ENCODE data around the gene GINS2.

DNA sequence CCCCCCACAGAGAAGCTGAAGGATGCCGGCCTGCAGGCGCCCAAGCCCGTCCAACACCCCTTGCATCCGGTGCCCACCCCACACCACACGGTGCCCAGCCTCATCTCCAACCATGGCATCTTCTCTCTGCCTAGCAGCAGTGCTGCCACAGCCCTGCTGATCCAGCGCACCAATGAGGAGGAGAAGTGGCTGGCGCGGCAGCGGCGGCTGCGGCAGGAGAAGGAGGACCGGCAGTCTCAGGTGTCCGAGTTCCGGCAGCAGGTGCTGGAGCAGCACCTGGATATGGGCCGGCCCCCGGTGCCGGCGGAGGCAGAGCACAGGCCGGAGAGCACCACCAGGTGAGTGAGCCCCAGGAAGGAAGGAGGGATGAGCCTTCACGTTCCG is 31.5 kb downstream of the GINS2 start:
- TF ChIP-seq, protein P1, sequence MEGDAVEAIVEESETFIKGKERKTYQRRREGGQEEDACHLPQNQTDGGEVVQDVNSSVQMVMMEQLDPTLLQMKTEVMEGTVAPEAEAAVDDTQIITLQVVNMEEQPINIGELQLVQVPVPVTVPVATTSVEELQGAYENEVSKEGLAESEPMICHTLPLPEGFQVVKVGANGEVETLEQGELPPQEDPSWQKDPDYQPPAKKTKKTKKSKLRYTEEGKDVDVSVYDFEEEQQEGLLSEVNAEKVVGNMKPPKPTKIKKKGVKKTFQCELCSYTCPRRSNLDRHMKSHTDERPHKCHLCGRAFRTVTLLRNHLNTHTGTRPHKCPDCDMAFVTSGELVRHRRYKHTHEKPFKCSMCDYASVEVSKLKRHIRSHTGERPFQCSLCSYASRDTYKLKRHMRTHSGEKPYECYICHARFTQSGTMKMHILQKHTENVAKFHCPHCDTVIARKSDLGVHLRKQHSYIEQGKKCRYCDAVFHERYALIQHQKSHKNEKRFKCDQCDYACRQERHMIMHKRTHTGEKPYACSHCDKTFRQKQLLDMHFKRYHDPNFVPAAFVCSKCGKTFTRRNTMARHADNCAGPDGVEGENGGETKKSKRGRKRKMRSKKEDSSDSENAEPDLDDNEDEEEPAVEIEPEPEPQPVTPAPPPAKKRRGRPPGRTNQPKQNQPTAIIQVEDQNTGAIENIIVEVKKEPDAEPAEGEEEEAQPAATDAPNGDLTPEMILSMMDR (IDR thresholded peaks at IDR 0.05) = no peak
- no peak for TF ChIP-seq POLR2A (IDR thresholded peaks at IDR 0.05)

All from vagina (tissue), 2 donors.